GM23338 (cell line): ENCODE results near the gene MAN2B2. TPM values are rescaled to one million over a fixed set of nuclear protein-coding genes. Genes with fewer than 3 reads are reported as not detected.

Experiments used
- ATAC-seq: fragments of 200-7000 bp; cut with Tn5 transposase; 3 replicates; pipeline ENCODE4 v1.9.1; 2020
- DNase-seq: peaks from one replicate; pipeline ENCODE4 v3.0.0-alpha.2; 2015; ENCODE audit warnings: low spot score
- H2AFZ ChIP-seq: fragments of 200-600 bp; sonication (generic); 2 replicates; pipeline ENCODE4 v1.8.0; 2016; ENCODE audit warnings: antibody characterized with exemption, mild to moderate bottlenecking, moderate library complexity
- H3F3A ChIP-seq: fragments of 200-600 bp; sonication (generic); replicated peaks from 2 replicates; pipeline ENCODE4 v1.8.0; 2017; ENCODE audit warnings: antibody characterized with exemption, mixed run types, low read depth
- H3K27ac ChIP-seq: fragments of 200-600 bp; sonication (generic); 2 replicates; pipeline ENCODE4 v1.6.1; 2016; ENCODE audit warnings: low read depth
- H3K27me3 ChIP-seq: fragments of 200-600 bp; sonication (generic); 2 replicates; pipeline ENCODE4 v1.8.0; 2016; ENCODE audit warnings: mild to moderate bottlenecking, mixed run types, moderate library complexity; ENCODE audit not compliant: insufficient read depth
- H3K36me3 ChIP-seq: fragments of 200-600 bp; sonication (generic); 2 replicates; pipeline ENCODE4 v1.8.0; 2016; ENCODE audit warnings: mild to moderate bottlenecking; ENCODE audit not compliant: insufficient read depth
- H3K4me1 ChIP-seq: fragments of 200-600 bp; sonication (generic); 2 replicates; pipeline ENCODE4 v1.8.0; 2016; ENCODE audit warnings: mild to moderate bottlenecking, moderate library complexity; ENCODE audit not compliant: insufficient read depth
- H3K4me2 ChIP-seq: fragments of 200-600 bp; sonication (generic); 2 replicates; pipeline ENCODE4 v1.7.1; 2017; ENCODE audit warnings: mixed run types
- H3K4me3 ChIP-seq: fragments of 200-600 bp; sonication (generic); 2 replicates; pipeline ENCODE4 v1.6.1; 2016; ENCODE audit warnings: mixed run types
- H3K79me2 ChIP-seq: fragments of 200-600 bp; sonication (generic); replicated peaks from 2 replicates; pipeline ENCODE4 v1.8.0; 2017; ENCODE audit warnings: mild to moderate bottlenecking; ENCODE audit not compliant: insufficient read depth
- H3K9me2 ChIP-seq: fragments of 200-600 bp; sonication (generic); 2 replicates; pipeline ENCODE4 v1.8.0; 2017; ENCODE audit not compliant: insufficient read depth
- H4K20me1 ChIP-seq: fragments of 200-600 bp; sonication (generic); replicated peaks from 2 replicates; pipeline ENCODE4 v1.8.0; 2017; ENCODE audit warnings: mild to moderate bottlenecking; ENCODE audit not compliant: insufficient read depth
- H3K27ac Mint-ChIP-seq: 2 replicates; pipeline ENCODE4 v1.8.0; 2020; ENCODE audit warnings: inconsistent platforms, mild to moderate bottlenecking, moderate library complexity, mixed read lengths
- H3K27me3 Mint-ChIP-seq: 3 replicates; pipeline ENCODE4 v1.8.0; 2022; ENCODE audit warnings: low read depth, mild to moderate bottlenecking, moderate library complexity, mixed read lengths, inconsistent platforms; ENCODE audit not compliant: insufficient read depth, poor library complexity
- H3K36me3 Mint-ChIP-seq: 3 replicates; pipeline ENCODE4 v1.8.0; 2021; ENCODE audit warnings: low read depth, mild to moderate bottlenecking, inconsistent platforms, moderate library complexity, mixed read lengths
- H3K4me1 Mint-ChIP-seq: 3 replicates; pipeline ENCODE4 v1.8.0; 2020; ENCODE audit warnings: mild to moderate bottlenecking, inconsistent platforms, mixed read lengths
- H3K4me3 Mint-ChIP-seq: 3 replicates; pipeline ENCODE4 v1.8.0; 2021; ENCODE audit warnings: moderate library complexity, mild to moderate bottlenecking, inconsistent platforms, mixed read lengths
- H3K9me3 Mint-ChIP-seq: 3 replicates; pipeline ENCODE4 v1.8.0; 2020; ENCODE audit warnings: moderate library complexity, mild to moderate bottlenecking, inconsistent platforms, mixed read lengths
- CREB1 ChIP-seq: fragments of 250-450 bp; sonication (Bioruptor Pico); IDR thresholded peaks from 2 replicates; pipeline ENCODE4 v1.5.0; 2020; ENCODE audit warnings: low read depth, mild to moderate bottlenecking, moderate library complexity
- EZH2 ChIP-seq: fragments of 200-600 bp; sonication (generic); IDR thresholded peaks from one replicate; pipeline ENCODE4 v1.8.0; 2017; ENCODE audit warnings: antibody characterized with exemption, mild to moderate bottlenecking, low read depth; ENCODE audit not compliant: unreplicated experiment
- EZH2phosphoT487 ChIP-seq: fragments of 200-600 bp; sonication (generic); IDR thresholded peaks from one replicate; pipeline ENCODE4 v1.8.1; 2018; ENCODE audit warnings: antibody characterized with exemption; ENCODE audit not compliant: unreplicated experiment
- JUNB ChIP-seq: IDR thresholded peaks from one replicate; pipeline ENCODE4 v1.6.1; 2016; ENCODE audit warnings: antibody characterized with exemption; ENCODE audit not compliant: unreplicated experiment
- NANOG ChIP-seq: IDR thresholded peaks from 2 replicates; pipeline ENCODE4 v1.6.1; 2016; ENCODE audit warnings: antibody characterized with exemption, borderline replicate concordance
- POLR2AphosphoS5 ChIP-seq: IDR thresholded peaks from 2 replicates; pipeline ENCODE4 v1.6.1; 2016; ENCODE audit warnings: antibody characterized with exemption, low read depth
- STAT1 ChIP-seq: IDR thresholded peaks from one replicate; pipeline ENCODE4 v1.6.1; 2016; ENCODE audit warnings: antibody characterized with exemption; ENCODE audit not compliant: unreplicated experiment
- ZNF114 ChIP-seq: fragments of 250-450 bp; sonication (Bioruptor Pico); IDR thresholded peaks from 2 replicates; pipeline ENCODE4 v1.5.0; 2020; ENCODE audit warnings: mild to moderate bottlenecking, moderate library complexity
- ZNF331 ChIP-seq: fragments of 250-450 bp; sonication (Bioruptor Pico); IDR thresholded peaks from 2 replicates; pipeline ENCODE4 v1.5.0; 2020; ENCODE audit warnings: low read depth, mild to moderate bottlenecking, moderate library complexity
- polyA plus RNA-seq: library from polyadenylated mRNA; unstranded; fragments of >200 nt; fragmentation: Nextera tagmentation; extraction: Ambion mirVana; gene quantifications from 2 replicates; pipeline ENCODE4 v1.2.1, GENCODE V29; 2016
- total RNA-seq: library from RNA; depleted of rRNA; stranded (reverse); fragments of >200 nt; shearing (Covaris generic); gene quantifications from 2 replicates; pipeline ENCODE4 v1.2.3, GENCODE V29; 2014
- TF ChIP-seq, protein P1 (sequence below): fragments of 250-450 bp; sonication (Bioruptor Pico); IDR thresholded peaks from 2 replicates; pipeline ENCODE4 v1.5.0; 2020; ENCODE audit warnings: mild to moderate bottlenecking, moderate library complexity
- TF ChIP-seq, protein P2 (sequence below), 2 experiments: fragments of 200-600 bp in 1 of 2; sonication (generic) in 1 of 2; conservative IDR thresholded peaks; 2 replicates each; pipeline versions ENCODE4 v1.5.1 to v1.6.1; 2016 to 2017; ENCODE audit warnings: antibody characterized with exemption in 2 of 2, low read depth in 2 of 2, mild to moderate bottlenecking in 2 of 2, moderate library complexity in 1 of 2
- TF ChIP-seq, protein P3 (sequence below): IDR thresholded peaks from one replicate; pipeline ENCODE4 v1.6.1; 2018; ENCODE audit warnings: antibody characterized with exemption; ENCODE audit not compliant: unreplicated experiment
- TF ChIP-seq, protein P4 (sequence below): IDR thresholded peaks from 2 replicates; pipeline ENCODE4 v1.6.1; 2016; ENCODE audit warnings: antibody characterized with exemption

The MAN2B2 gene
- total and polyA plus RNA-seq, 2 experiments from 2014 or later = 1.6 to 6.9 TPM

DNA sequence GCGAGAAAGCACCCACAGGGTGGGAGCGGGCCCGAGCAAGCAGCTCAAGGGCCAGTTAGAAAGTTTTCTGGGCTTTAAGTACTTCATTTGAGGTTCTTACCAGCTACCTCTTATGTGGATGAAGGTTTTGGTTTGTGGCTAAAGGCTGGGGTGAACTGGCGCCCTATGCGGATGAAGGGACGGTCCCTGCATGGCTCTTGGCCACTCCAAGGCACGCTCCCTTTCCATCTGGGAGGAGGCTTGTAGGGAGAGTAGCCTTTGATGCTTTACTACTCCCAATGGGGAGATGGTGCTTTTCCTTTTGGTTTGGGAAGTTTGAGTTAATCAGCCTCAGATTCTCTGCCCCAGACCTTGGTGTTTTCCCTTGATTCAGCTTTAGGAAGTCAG lies 83.2 kb downstream of the MAN2B2 start:
- H3K79me2 ChIP-seq = no peaks in the 10 kb centered on the region
- H3K4me2 ChIP-seq = peak overlapping the region; percentile 79
- no peaks in the 10 kb centered on the region for H3K9me2 ChIP-seq
- H3K27me3 ChIP-seq = peaks cover 51% of the 10 kb centered on the region
- peaks cover 9% of the 10 kb centered on the region for H3K4me1 ChIP-seq
- Mint-ChIP-seq H3K9me3 (no peaks in the 10 kb centered on the region), H3K4me1 (peaks cover 4% of the 10 kb centered on the region; the same call in 2 of the 3 replicates), H3K36me3 (no peaks in the 10 kb centered on the region), H3K27me3 (peaks cover 32% of the 10 kb centered on the region), H3K4me3 (peak overlapping the region; percentile 64; the same call in 2 of the 3 replicates), H3K27ac (no peak overlapping the region)
- H3K36me3 ChIP-seq = no peaks in the 10 kb centered on the region
- no peak overlapping the region for H3K27ac ChIP-seq
- ATAC-seq (peak; percentile 75), DNase-seq (peak; percentile 32)
- H3K4me3 ChIP-seq = peak overlapping the region; percentile 53
- TF ChIP-seq STAT1 = no peak
- TF ChIP-seq, protein P1, sequence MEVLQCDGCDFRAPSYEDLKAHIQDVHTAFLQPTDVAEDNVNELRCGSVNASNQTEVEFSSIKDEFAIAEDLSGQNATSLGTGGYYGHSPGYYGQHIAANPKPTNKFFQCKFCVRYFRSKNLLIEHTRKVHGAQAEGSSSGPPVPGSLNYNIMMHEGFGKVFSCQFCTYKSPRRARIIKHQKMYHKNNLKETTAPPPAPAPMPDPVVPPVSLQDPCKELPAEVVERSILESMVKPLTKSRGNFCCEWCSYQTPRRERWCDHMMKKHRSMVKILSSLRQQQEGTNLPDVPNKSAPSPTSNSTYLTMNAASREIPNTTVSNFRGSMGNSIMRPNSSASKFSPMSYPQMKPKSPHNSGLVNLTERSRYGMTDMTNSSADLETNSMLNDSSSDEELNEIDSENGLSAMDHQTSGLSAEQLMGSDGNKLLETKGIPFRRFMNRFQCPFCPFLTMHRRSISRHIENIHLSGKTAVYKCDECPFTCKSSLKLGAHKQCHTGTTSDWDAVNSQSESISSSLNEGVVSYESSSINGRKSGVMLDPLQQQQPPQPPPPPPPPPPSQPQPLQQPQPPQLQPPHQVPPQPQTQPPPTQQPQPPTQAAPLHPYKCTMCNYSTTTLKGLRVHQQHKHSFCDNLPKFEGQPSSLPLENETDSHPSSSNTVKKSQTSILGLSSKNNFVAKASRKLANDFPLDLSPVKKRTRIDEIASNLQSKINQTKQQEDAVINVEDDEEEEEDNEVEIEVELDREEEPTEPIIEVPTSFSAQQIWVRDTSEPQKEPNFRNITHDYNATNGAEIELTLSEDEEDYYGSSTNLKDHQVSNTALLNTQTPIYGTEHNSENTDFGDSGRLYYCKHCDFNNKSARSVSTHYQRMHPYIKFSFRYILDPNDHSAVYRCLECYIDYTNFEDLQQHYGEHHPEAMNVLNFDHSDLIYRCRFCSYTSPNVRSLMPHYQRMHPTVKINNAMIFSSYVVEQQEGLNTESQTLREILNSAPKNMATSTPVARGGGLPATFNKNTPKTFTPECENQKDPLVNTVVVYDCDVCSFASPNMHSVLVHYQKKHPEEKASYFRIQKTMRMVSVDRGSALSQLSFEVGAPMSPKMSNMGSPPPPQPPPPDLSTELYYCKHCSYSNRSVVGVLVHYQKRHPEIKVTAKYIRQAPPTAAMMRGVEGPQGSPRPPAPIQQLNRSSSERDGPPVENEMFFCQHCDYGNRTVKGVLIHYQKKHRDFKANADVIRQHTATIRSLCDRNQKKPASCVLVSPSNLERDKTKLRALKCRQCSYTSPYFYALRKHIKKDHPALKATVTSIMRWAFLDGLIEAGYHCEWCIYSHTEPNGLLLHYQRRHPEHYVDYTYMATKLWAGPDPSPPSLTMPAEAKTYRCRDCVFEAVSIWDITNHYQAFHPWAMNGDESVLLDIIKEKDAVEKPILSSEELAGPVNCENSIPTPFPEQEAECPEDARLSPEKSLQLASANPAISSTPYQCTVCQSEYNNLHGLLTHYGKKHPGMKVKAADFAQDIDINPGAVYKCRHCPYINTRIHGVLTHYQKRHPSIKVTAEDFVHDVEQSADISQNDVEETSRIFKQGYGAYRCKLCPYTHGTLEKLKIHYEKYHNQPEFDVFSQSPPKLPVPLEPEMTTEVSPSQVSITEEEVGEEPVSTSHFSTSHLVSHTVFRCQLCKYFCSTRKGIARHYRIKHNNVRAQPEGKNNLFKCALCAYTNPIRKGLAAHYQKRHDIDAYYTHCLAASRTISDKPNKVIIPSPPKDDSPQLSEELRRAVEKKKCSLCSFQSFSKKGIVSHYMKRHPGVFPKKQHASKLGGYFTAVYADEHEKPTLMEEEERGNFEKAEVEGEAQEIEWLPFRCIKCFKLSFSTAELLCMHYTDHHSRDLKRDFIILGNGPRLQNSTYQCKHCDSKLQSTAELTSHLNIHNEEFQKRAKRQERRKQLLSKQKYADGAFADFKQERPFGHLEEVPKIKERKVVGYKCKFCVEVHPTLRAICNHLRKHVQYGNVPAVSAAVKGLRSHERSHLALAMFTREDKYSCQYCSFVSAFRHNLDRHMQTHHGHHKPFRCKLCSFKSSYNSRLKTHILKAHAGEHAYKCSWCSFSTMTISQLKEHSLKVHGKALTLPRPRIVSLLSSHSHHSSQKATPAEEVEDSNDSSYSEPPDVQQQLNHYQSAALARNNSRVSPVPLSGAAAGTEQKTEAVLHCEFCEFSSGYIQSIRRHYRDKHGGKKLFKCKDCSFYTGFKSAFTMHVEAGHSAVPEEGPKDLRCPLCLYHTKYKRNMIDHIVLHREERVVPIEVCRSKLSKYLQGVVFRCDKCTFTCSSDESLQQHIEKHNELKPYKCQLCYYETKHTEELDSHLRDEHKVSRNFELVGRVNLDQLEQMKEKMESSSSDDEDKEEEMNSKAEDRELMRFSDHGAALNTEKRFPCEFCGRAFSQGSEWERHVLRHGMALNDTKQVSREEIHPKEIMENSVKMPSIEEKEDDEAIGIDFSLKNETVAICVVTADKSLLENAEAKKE = no peak
- TF ChIP-seq NANOG = no peak
- TF ChIP-seq, protein P2, sequence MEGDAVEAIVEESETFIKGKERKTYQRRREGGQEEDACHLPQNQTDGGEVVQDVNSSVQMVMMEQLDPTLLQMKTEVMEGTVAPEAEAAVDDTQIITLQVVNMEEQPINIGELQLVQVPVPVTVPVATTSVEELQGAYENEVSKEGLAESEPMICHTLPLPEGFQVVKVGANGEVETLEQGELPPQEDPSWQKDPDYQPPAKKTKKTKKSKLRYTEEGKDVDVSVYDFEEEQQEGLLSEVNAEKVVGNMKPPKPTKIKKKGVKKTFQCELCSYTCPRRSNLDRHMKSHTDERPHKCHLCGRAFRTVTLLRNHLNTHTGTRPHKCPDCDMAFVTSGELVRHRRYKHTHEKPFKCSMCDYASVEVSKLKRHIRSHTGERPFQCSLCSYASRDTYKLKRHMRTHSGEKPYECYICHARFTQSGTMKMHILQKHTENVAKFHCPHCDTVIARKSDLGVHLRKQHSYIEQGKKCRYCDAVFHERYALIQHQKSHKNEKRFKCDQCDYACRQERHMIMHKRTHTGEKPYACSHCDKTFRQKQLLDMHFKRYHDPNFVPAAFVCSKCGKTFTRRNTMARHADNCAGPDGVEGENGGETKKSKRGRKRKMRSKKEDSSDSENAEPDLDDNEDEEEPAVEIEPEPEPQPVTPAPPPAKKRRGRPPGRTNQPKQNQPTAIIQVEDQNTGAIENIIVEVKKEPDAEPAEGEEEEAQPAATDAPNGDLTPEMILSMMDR (conservative IDR thresholded peaks at IDR 0.05; ENCODE audit: low read depth in 2 of 2) = no peak
- no peak for TF ChIP-seq POLR2AphosphoS5
- no peak for TF ChIP-seq ZNF331 (CRISPR knock-in tag)
- no peak for TF ChIP-seq EZH2phosphoT487
- no peak for TF ChIP-seq JUNB
- TF ChIP-seq, protein P3, sequence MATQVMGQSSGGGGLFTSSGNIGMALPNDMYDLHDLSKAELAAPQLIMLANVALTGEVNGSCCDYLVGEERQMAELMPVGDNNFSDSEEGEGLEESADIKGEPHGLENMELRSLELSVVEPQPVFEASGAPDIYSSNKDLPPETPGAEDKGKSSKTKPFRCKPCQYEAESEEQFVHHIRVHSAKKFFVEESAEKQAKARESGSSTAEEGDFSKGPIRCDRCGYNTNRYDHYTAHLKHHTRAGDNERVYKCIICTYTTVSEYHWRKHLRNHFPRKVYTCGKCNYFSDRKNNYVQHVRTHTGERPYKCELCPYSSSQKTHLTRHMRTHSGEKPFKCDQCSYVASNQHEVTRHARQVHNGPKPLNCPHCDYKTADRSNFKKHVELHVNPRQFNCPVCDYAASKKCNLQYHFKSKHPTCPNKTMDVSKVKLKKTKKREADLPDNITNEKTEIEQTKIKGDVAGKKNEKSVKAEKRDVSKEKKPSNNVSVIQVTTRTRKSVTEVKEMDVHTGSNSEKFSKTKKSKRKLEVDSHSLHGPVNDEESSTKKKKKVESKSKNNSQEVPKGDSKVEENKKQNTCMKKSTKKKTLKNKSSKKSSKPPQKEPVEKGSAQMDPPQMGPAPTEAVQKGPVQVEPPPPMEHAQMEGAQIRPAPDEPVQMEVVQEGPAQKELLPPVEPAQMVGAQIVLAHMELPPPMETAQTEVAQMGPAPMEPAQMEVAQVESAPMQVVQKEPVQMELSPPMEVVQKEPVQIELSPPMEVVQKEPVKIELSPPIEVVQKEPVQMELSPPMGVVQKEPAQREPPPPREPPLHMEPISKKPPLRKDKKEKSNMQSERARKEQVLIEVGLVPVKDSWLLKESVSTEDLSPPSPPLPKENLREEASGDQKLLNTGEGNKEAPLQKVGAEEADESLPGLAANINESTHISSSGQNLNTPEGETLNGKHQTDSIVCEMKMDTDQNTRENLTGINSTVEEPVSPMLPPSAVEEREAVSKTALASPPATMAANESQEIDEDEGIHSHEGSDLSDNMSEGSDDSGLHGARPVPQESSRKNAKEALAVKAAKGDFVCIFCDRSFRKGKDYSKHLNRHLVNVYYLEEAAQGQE = no peak
- TF ChIP-seq EZH2 = no peak
- TF ChIP-seq, protein P4, sequence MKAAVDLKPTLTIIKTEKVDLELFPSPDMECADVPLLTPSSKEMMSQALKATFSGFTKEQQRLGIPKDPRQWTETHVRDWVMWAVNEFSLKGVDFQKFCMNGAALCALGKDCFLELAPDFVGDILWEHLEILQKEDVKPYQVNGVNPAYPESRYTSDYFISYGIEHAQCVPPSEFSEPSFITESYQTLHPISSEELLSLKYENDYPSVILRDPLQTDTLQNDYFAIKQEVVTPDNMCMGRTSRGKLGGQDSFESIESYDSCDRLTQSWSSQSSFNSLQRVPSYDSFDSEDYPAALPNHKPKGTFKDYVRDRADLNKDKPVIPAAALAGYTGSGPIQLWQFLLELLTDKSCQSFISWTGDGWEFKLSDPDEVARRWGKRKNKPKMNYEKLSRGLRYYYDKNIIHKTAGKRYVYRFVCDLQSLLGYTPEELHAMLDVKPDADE = no peak
- no peak for TF ChIP-seq ZNF114 (CRISPR knock-in tag)
- no peak for TF ChIP-seq CREB1
- no peaks in the 10 kb centered on the region; the same call in 1 of the 2 replicates for H3F3A ChIP-seq
- H2AFZ ChIP-seq = peak overlapping the region; percentile 97
- no peaks in the 10 kb centered on the region for H4K20me1 ChIP-seq
